SKM-1 (cell line): Measurements from ENCODE around the gene TUBE1.
A peak's percentile ranks its signal among the peaks of the same experiment; 100 is the strongest.
"Not testable (repeated sequence)": the region's sequence is repeated elsewhere in the genome, so short reads cannot be mapped to it uniquely, and the experiment has no call there.

Experiments
- DNase-seq: peaks from one replicate; lab custom pipeline; 2025; ENCODE audit not compliant: unreplicated experiment; lab: John Stamatoyannopoulos, UW

Gene TUBE1, protein sequence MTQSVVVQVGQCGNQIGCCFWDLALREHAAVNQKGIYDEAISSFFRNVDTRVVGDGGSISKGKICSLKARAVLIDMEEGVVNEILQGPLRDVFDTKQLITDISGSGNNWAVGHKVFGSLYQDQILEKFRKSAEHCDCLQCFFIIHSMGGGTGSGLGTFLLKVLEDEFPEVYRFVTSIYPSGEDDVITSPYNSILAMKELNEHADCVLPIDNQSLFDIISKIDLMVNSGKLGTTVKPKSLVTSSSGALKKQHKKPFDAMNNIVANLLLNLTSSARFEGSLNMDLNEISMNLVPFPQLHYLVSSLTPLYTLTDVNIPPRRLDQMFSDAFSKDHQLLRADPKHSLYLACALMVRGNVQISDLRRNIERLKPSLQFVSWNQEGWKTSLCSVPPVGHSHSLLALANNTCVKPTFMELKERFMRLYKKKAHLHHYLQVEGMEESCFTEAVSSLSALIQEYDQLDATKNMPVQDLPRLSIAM

DNA sequence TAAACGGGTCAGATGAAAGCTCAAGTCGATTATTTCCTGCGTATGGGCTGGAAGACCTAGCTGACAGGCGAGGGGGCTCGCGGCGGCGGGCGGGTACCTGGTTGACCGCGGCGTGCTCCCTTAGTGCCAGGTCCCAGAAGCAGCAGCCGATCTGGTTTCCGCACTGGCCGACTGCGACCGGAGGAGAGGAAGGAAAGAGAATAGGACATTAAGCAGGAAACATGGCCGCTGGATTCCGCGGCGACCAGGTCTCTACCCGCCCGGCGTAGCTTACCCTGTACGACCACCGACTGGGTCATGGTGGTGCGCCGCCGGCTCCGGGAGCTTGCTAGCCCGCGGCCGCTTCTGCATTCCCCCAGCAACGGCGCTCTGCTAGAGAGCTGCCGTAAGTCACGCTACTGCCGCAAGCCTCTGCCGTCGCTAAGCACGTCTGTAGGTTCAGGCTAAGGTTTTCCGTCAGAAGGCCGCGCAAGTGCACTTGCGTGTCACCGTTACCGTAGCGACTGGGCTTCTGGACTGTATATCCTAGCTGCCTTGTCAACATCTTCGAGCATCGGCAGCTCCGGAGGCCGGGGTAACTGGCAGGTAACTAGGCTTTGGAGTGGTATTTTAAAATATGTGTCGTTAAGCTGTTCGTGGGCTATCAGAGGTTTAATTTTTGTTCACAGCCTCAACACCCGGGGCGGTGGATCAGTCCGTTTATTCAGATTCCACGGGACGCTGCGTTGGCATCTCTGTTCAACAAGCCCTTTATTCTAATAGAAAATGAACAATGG is at the start of gene TUBE1, which contains the start of gene FAM229B:
Gene TUBE1 (minus strand): TSS at position 347 of the 776 bp plus-strand sequence. CDS start 48 bp downstream, at position 299.
Gene FAM229B (plus strand): TSS at position 456 of the 776 bp plus-strand sequence. CDS start 11,693 bp downstream, outside the sequence.
- peak; percentile 95 for DNase-seq

DNA sequence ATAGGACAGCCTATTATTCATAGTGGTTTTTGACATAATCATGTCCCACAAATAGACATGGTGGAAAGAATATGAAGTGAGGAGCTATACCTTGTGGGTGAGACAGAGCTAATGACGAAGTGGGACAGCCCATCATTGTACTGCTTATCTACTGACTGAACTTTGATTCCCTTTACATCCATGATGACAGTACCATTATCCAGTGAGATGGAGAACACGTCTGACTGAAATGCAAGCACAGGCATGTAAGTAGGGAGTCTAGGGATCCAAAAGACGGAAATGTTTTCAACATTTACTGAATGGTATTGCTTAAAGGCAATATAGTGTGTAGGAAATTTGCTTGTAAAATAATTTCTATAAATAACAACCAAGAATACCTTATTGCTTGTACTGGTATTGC is 43.6 kb upstream of the TUBE1 start:
- no peak for DNase-seq

DNA sequence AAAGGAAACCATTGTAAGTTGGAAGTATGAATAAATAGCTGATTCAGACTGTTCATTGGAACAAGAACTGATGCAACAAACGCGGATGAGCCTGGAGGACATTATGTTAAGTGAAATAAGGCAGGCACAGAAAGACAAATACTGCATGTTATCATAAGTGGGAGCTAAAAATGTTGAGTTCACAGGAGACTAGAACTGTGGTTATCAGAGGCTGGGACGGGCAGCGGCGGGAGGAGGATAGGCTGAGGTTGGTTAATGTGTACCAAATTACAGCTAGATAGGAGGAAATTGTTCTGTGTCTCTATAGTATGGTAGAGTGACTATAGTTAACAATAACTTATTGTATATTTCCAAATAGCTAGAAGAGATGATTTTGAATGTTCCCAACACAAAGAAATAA is 40.9 kb upstream of the TUBE1 start:
- DNase-seq, result no peak

DNA sequence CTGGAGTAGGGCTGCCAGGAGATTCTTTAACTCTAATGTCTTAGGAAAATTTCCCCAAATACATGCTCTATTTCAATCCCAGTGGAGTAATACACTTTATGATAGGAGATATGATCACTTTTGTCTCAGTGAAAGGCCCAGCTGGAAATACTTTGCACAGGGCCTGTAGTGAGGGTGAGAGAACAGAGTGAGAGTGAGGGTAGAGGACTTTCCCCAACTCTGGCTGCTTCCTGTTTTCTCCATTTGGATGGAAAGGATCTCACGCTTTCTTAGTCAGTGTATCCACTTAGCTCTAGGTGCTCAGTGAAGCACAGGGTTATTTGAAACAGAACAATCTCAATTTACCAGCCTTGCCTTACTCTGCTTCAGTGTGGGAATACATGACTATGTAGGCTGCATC is 36.7 kb upstream of the TUBE1 start:
- DNase-seq, result no peak

DNA sequence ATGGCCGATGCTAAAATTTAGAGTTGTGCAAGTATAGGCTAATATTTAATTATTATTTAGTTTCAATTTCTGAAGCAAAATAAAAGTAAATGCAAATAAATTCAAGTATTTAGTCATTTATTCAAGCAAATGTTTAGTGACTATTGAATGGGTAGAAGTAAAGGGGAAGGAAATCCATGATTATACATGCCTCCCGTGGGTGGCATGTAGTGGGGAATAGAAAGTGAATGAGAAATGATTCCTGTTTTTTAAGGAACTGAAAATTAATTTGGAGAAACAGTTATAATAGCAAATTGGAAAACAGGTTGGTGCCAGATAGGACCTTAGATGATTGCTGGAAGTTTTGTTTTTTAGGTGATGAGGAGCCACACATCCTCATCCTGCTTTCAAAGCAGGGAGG is 35.5 kb upstream of the TUBE1 start:
- DNase-seq, result no peak

DNA sequence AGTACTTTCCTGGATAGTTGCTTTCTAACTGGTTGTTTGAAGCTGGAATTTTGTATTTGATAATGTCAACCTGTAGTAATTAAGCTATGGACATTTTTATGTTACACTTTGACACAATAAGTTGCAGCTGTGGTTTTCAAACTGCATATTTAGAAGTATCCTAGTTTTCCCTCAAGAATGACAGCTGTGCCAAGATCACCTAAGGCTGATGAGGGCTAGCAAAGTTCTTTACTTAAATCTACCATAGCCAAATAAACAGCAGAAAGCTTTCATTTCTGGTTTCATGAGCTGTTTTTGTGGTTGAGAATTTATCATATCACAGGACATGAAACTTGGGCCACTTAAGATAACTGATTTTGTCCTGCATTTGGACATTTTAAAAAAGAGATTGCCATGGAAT is 30.8 kb upstream of the TUBE1 start:
- DNase-seq, result no peak

DNA sequence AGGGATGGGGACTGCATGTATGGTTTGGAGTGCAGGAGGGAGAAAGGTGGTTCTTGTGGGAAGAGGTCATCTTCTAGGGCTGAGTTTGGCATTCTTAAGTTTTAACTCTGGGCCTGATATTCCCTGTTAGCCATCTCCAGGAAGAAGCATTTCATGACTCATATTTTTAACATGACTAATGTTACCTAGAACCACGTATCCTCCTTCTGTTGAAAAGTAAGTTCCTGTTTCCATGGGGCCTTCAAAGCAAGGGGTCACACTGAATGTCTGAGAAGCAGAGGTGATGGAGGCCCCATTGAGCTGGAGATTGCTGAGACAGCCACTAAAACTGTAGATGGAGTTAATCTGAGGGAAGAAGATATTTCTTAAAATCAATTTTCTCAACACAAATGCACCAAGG is 30.3 kb upstream of the TUBE1 start:
- no peak for DNase-seq

DNA sequence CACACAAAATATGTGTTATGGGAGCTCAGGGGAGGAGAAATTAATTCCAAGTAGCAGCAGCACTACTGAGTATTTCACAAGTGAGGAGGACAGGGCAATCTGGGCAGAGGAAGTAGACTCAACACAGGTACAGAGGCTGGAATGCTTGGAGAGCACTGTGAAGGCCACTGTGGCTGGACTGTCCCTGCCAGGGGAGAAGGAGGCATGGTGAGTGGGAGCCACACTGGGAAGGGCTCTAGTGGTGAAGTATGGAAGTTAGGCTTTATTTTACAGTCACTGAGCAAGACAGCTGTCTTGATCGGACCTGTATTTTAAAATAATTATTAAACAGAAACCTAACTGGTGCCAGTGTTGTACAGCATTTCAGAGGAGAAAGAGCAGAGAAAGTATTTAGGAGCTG is 28.9 kb upstream of the TUBE1 start:
- no peak for DNase-seq

DNA sequence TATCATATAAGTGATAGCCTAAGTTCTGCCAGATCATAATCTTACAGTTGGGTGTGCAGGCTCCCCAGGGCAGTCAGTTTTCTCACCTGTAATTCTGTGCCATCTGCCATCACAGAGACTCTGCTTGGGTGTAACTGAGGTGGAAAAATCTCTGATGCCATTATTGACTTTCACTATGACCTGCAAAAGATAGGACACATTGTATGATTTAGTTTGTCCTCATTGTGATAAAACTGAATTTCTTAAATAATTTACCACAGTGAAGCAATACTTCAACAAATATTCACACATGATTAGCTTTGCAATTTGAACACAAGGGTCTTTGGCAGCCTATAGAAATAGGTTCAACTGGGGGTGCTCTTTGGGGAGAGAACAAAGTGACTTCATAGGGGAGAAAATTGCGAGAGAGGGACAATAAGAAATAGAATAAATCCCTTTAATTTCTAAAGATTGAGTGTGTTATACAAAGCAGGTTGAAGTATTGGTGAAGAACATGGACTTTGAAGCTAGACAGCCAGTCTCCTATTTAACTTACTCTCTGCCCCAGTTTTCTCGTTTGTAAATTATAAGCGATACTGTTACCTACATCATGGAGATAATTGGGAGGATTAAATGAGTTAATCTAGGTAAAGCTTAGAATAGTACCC is 27.4 kb upstream of the TUBE1 start:
- no peak for DNase-seq

DNA sequence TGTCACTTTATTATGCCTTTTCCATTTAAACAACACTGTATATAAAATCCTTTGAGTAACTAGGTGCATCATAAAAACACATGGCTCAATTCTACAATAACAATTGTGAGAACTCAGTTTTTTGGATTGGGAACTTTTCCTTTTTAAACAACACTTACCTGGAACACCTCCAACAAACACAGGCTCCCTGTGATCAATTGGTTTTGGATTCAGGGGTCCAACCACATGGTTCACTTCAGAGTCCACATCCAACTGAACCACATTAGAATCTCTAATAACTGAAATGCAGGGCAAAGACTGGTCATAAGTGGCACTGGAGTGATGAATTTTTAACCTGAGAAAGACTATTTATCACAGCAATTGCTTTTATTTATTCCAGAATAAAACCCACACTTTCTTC is 26.6 kb upstream of the TUBE1 start:
- DNase-seq, result no peak

DNA sequence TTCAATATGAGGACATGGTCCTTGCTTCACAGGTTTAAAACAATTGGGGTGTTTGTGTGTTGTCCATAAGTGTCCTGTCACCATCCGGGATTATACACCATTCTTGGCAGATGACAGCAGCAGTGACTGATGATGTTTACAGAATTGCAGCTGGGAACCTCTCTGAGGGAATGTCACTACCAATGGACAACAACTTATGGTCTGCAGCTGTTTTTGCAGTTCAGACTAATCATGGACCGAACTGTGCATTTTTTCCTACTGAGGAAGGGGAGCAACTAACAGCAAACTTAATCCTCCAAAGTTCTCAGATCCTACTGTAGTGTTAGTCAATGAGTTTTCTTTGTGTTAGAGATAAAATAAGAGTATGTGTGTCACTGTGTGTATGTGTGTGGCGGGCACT is 26.1 kb upstream of the TUBE1 start:
- no peak for DNase-seq

DNA sequence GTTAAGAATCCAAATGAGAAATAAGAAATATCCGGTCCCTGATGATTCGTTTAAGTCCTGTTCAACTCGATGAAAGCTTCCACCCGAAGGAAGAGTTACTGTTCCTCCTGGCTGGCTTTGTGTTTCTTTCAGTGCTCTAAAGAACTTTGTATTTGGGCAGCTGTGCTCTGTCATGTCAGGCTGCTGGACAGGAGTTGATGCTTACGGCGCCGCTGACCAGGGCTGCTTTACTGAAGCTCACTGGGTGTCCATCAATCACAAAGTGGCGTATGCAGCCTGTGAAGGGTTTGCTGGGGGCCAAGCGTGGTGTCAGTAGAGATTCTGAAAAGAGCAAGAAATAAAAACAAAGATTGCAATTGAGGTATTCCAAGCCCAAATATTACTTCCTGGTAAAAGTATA is 22.0 kb upstream of the TUBE1 start:
- no peak for DNase-seq

DNA sequence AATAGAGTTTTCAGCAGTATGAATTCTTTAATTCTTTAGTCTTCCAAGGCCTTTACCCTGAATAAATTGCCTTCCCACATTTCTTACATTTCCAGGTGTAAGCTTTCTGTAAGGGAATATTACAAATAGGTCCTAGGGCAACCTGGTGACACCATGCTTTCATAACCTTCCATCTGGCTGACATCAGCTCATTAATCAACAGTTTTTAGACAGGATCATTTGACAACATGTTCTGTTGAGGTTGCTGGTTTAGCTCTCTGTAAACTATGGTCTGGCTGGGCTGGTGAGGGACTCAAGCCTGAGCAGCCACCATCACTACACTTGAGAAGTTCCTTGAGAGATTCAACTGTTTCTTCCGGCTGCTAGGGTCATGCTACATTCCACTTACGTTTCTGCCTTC is 19.3 kb upstream of the TUBE1 start:
- no peak for DNase-seq

DNA sequence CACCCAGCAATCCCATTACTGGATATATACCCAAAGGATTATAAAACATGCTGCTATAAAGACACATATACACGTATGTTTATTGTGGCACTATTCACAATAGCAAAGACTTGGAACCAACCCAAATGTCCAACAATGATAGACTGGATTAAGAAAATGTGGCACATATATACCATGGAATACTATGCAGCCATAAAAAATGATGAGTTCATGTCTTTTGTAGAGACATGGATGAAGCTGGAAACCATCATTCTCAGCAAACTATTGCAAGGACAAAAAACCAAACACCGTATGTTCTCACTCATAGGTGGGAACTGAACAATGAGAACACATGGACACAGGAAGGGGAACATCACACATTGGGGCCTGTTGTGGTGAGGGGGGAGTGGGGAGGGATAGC is 18.7 kb upstream of the TUBE1 start:
- not testable (repeated sequence) for DNase-seq

DNA sequence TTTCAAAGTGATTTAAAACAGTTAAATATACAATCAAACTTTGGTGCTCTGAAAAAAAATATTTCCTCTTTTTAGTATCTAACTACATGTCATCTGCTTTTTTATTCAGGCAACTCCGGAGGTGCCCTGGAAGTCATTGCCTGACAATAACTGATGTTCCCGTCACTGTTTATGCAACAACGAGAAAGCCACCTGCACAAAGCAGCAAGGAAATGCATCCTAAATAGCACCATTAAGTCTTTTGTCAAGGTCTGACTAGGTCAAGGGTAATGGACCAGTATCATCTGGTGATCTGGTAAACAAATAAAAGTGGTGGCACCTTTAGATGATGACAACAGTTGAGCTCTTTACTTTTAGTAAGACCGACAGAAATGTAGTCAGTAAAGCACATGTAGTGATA is 13.3 kb upstream of the TUBE1 start:
- no peak for DNase-seq

DNA sequence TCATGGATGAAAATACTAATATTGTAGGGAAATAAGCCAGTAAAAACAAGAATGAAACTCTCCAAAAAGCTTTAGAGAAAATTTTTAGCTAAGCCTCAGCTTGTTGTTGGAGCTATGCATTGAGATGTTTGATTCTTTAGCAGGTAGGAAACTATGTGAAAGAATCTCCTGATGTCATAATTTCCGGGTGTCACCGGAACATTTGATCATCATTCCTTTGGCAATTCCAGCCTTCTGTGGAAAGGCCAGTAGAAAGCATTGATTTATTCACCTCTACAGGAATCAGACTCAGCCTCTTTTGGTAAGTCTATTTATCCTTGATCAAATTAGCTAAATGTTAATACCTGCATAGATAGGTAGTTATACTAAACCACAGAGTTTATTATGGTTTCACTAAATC is 9.6 kb upstream of the TUBE1 start:
- DNase-seq, result no peak

DNA sequence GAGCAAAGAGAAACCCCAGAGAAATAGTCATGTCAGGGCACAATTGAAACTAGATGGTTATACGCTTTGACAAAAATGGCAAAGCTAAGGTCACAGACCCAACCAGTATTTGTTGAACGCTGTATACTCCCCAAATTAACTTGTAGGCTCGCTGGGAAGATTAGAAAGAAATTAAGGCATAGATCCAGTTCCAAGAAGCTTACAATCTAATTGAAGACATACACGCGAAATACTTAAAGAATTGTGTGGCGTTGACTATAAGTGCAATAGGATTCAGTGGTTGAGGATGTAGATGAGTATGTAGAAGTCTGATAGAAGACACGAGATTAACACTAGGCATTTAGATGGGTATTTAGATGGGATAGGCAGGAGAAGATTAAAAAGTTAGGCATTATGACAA is 634 bp upstream of the TUBE1 start:
- DNase-seq, result no peak

DNA sequence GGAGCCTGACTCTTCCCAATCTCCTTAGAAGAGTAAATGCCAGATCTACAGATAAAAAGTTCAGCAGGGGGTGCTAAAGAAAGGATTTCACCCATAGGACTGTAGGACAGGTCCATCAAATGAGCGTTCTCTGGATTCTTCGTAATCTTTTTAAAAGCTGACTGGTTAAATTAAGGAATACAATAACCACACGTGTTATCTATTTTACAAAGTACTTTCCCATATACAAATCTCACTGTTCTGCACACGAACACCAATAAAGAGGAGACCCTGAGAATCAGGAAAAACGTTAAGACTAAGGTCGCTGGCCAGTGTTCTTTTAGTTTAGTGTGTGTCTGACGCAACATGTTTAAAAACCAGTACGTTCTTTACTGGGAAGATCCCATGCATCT is 542 bp downstream of the TUBE1 start:
- peak; percentile 34 for DNase-seq

DNA sequence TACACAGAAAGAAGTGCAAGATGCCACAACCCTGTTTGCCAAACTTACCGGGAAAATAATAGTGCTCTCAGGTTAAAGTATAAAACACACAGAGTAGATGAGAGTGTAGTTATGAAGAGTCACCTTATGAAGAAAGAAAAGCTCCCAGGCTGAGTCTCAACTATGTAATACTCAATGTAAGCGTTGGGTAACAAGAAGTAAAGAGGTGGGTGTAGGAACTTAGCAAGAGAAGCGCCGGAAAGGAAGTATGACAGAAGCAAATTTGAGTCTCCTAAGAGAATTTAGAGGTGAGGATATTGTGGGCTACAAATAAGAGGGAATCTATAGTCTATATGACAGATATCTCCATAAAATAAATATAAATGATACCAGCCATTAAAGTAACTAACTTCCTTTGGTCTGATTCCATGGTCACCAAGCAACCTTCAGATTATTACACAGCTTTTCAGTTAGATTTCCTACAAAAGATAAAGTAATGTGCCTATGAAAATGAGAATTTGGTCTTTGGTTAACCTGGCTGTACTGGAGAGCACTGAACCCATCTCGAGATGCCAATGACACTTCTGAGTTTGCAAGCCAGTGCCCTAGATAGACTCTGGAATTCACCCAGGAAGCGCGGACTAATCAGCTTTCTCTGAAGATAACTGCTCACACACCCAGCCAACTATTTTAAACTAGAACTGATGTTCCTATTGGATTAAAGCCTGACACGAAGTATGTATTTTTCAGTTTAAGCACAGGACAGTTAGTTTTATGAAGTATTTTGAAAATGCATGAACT is 1.8 kb downstream of the TUBE1 start:
- no peak for DNase-seq

DNA sequence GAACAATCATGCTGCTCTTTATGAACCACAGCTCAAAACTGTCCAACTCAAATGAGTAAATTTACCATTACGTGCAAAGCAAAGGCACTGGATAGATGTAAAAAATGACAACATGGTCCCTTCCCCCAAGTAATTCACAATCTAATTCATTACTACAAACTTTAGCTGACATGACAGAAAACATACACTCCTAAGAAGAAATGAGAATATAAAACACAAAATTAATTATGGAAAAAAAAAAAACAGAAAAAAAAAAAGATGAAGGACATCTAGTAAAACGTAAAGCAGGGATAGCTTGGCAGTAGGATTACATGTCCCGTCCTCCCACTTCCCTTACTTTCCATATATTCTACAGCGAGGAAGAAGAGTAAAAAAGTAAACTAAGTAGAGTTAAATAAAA is 5.7 kb downstream of the TUBE1 start:
- DNase-seq, result no peak

DNA sequence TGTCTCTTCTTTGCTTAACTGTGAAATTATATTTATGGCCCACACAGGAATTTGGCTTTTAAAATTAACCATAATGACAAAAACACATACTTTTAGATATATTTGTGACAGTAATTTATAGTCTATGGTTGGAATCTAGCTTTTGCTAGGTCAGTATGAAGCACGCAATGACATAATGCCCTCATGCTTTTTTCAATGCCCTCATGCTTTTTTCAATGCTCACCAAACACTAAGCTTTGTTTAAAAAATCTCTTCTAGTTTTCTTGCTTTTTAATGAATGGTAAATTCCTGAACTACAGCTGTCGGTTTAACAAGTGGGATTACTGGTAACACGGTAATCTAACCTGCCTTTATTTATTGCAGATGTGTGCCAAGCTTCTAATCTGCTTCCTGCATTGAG is 20.7 kb downstream of the TUBE1 start:
- no peak for DNase-seq
